ENCODE measurements around the gene TMEM164. TPM values are rescaled to one million over a fixed set of nuclear protein-coding genes. Genes with fewer than 3 reads are reported as not detected.

TMEM164 gene
- total and polyA plus RNA-seq, 2 experiments from 2014 or later, result 3.4 to 17.2 TPM

DNA sequence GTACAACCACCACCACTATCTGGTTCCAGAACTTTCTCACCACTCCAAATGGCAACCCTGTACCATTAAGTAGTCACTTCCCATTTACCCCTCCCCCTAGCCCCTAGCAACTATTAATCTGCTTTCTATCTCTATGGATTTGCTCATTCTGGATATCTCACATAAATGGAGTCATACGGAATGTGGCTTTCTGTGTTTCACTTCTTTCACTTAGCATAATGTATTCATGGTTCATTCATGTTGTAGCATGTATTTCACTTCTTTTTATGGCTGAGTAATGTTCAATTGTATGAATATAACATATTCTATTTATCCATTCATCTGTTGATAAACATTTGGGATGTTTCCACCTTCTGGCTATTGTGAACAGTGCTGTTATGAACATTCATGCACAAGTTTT, 210.3 kb downstream of the TMEM164 start (continued):
- TF ChIP-seq, protein P1, sequence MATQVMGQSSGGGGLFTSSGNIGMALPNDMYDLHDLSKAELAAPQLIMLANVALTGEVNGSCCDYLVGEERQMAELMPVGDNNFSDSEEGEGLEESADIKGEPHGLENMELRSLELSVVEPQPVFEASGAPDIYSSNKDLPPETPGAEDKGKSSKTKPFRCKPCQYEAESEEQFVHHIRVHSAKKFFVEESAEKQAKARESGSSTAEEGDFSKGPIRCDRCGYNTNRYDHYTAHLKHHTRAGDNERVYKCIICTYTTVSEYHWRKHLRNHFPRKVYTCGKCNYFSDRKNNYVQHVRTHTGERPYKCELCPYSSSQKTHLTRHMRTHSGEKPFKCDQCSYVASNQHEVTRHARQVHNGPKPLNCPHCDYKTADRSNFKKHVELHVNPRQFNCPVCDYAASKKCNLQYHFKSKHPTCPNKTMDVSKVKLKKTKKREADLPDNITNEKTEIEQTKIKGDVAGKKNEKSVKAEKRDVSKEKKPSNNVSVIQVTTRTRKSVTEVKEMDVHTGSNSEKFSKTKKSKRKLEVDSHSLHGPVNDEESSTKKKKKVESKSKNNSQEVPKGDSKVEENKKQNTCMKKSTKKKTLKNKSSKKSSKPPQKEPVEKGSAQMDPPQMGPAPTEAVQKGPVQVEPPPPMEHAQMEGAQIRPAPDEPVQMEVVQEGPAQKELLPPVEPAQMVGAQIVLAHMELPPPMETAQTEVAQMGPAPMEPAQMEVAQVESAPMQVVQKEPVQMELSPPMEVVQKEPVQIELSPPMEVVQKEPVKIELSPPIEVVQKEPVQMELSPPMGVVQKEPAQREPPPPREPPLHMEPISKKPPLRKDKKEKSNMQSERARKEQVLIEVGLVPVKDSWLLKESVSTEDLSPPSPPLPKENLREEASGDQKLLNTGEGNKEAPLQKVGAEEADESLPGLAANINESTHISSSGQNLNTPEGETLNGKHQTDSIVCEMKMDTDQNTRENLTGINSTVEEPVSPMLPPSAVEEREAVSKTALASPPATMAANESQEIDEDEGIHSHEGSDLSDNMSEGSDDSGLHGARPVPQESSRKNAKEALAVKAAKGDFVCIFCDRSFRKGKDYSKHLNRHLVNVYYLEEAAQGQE (IDR thresholded peaks at IDR 0.05; ENCODE audit: unreplicated experiment), result no peak
- TF ChIP-seq, protein P2, sequence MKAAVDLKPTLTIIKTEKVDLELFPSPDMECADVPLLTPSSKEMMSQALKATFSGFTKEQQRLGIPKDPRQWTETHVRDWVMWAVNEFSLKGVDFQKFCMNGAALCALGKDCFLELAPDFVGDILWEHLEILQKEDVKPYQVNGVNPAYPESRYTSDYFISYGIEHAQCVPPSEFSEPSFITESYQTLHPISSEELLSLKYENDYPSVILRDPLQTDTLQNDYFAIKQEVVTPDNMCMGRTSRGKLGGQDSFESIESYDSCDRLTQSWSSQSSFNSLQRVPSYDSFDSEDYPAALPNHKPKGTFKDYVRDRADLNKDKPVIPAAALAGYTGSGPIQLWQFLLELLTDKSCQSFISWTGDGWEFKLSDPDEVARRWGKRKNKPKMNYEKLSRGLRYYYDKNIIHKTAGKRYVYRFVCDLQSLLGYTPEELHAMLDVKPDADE (IDR thresholded peaks at IDR 0.05), result no peak

DNA sequence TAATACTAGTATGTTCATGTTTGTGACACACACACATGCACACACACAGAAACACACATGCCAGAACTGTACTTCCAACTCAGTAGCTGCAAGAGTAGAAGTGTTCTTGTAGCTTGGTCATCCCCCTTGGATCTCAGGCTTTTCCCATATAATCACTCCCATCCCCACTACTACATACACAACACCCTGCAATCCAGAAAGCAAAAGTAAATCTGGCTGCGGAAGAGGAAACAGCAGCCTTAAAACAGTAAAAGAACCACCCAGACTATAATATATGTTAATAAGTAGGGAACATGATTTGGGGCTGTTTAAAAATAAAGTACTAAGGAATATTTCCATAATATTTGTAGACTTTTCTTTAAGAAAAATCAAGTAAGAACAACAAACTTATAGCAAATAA, 211.8 kb downstream of the TMEM164 start:
- Histone ChIP-seq H3K27ac (ENCODE audit: low read depth) (no peak overlapping the region), H4K20me1 (replicated peaks; ENCODE audit: insufficient read depth) (no peaks in the 10 kb centered on the region; the same call in 1 of the 2 replicates), H3K79me2 (replicated peaks; ENCODE audit: insufficient read depth) (no peaks in the 10 kb centered on the region; the same call in 1 of the 2 replicates), H3K4me2 (no peak overlapping the region), H2AFZ (no peak overlapping the region), H3K4me1 (ENCODE audit: insufficient read depth) (no peaks in the 10 kb centered on the region), H3K4me3 (no peak overlapping the region), H3K9me2 (ENCODE audit: insufficient read depth) (no peaks in the 10 kb centered on the region), H3K36me3 (ENCODE audit: insufficient read depth) (no peaks in the 10 kb centered on the region; the same call in 1 of the 2 replicates), H3F3A (replicated peaks; ENCODE audit: low read depth) (no peaks in the 10 kb centered on the region), H3K27me3 (ENCODE audit: insufficient read depth) (no peaks in the 10 kb centered on the region)
- no peak for ATAC-seq
- Mint-ChIP-seq H3K4me3 (no peak overlapping the region), H3K36me3 (ENCODE audit: low read depth) (no peaks in the 10 kb centered on the region), H3K9me3 (no peaks in the 10 kb centered on the region), H3K27me3 (ENCODE audit: insufficient read depth, low read depth, poor library complexity) (peaks cover 2% of the 10 kb centered on the region), H3K4me1 (peaks cover 12% of the 10 kb centered on the region; the same call in 2 of the 3 replicates), H3K27ac (peak overlapping the region; percentile 5; the same call in 1 of the 2 replicates)
- no peak for DNase-seq (ENCODE audit: low spot score)
- TF ChIP-seq ZNF114 (CRISPR knock-in tag; IDR thresholded peaks at IDR 0.05) (no peak), POLR2AphosphoS5 (IDR thresholded peaks at IDR 0.05; ENCODE audit: low read depth) (no peak), EZH2phosphoT487 (IDR thresholded peaks at IDR 0.05; ENCODE audit: unreplicated experiment) (no peak), CREB1 (CRISPR knock-in tag; IDR thresholded peaks at IDR 0.05; ENCODE audit: low read depth) (no peak), JUNB (IDR thresholded peaks at IDR 0.05; ENCODE audit: unreplicated experiment) (no peak), ZNF331 (CRISPR knock-in tag; IDR thresholded peaks at IDR 0.05; ENCODE audit: low read depth) (no peak), STAT1 (IDR thresholded peaks at IDR 0.05; ENCODE audit: unreplicated experiment) (no peak), EZH2 (IDR thresholded peaks at IDR 0.05; ENCODE audit: low read depth, unreplicated experiment) (no peak), NANOG (IDR thresholded peaks at IDR 0.05; ENCODE audit: borderline replicate concordance) (no peak)
- TF ChIP-seq, protein P3, sequence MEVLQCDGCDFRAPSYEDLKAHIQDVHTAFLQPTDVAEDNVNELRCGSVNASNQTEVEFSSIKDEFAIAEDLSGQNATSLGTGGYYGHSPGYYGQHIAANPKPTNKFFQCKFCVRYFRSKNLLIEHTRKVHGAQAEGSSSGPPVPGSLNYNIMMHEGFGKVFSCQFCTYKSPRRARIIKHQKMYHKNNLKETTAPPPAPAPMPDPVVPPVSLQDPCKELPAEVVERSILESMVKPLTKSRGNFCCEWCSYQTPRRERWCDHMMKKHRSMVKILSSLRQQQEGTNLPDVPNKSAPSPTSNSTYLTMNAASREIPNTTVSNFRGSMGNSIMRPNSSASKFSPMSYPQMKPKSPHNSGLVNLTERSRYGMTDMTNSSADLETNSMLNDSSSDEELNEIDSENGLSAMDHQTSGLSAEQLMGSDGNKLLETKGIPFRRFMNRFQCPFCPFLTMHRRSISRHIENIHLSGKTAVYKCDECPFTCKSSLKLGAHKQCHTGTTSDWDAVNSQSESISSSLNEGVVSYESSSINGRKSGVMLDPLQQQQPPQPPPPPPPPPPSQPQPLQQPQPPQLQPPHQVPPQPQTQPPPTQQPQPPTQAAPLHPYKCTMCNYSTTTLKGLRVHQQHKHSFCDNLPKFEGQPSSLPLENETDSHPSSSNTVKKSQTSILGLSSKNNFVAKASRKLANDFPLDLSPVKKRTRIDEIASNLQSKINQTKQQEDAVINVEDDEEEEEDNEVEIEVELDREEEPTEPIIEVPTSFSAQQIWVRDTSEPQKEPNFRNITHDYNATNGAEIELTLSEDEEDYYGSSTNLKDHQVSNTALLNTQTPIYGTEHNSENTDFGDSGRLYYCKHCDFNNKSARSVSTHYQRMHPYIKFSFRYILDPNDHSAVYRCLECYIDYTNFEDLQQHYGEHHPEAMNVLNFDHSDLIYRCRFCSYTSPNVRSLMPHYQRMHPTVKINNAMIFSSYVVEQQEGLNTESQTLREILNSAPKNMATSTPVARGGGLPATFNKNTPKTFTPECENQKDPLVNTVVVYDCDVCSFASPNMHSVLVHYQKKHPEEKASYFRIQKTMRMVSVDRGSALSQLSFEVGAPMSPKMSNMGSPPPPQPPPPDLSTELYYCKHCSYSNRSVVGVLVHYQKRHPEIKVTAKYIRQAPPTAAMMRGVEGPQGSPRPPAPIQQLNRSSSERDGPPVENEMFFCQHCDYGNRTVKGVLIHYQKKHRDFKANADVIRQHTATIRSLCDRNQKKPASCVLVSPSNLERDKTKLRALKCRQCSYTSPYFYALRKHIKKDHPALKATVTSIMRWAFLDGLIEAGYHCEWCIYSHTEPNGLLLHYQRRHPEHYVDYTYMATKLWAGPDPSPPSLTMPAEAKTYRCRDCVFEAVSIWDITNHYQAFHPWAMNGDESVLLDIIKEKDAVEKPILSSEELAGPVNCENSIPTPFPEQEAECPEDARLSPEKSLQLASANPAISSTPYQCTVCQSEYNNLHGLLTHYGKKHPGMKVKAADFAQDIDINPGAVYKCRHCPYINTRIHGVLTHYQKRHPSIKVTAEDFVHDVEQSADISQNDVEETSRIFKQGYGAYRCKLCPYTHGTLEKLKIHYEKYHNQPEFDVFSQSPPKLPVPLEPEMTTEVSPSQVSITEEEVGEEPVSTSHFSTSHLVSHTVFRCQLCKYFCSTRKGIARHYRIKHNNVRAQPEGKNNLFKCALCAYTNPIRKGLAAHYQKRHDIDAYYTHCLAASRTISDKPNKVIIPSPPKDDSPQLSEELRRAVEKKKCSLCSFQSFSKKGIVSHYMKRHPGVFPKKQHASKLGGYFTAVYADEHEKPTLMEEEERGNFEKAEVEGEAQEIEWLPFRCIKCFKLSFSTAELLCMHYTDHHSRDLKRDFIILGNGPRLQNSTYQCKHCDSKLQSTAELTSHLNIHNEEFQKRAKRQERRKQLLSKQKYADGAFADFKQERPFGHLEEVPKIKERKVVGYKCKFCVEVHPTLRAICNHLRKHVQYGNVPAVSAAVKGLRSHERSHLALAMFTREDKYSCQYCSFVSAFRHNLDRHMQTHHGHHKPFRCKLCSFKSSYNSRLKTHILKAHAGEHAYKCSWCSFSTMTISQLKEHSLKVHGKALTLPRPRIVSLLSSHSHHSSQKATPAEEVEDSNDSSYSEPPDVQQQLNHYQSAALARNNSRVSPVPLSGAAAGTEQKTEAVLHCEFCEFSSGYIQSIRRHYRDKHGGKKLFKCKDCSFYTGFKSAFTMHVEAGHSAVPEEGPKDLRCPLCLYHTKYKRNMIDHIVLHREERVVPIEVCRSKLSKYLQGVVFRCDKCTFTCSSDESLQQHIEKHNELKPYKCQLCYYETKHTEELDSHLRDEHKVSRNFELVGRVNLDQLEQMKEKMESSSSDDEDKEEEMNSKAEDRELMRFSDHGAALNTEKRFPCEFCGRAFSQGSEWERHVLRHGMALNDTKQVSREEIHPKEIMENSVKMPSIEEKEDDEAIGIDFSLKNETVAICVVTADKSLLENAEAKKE (CRISPR knock-in tag; IDR thresholded peaks at IDR 0.05), result no peak
- TF ChIP-seq, protein P4, sequence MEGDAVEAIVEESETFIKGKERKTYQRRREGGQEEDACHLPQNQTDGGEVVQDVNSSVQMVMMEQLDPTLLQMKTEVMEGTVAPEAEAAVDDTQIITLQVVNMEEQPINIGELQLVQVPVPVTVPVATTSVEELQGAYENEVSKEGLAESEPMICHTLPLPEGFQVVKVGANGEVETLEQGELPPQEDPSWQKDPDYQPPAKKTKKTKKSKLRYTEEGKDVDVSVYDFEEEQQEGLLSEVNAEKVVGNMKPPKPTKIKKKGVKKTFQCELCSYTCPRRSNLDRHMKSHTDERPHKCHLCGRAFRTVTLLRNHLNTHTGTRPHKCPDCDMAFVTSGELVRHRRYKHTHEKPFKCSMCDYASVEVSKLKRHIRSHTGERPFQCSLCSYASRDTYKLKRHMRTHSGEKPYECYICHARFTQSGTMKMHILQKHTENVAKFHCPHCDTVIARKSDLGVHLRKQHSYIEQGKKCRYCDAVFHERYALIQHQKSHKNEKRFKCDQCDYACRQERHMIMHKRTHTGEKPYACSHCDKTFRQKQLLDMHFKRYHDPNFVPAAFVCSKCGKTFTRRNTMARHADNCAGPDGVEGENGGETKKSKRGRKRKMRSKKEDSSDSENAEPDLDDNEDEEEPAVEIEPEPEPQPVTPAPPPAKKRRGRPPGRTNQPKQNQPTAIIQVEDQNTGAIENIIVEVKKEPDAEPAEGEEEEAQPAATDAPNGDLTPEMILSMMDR (conservative IDR thresholded peaks at IDR 0.05; ENCODE audit: low read depth in 2 of 2), result no peak
